Kidney epithelial cell (primary cell): ENCODE measurements around the gene WNT6. TPM values are rescaled to one million over a fixed set of nuclear protein-coding genes. Genes with fewer than 3 reads are reported as not detected.
A peak's percentile ranks its signal among the peaks of the same experiment; 100 is the strongest.

Source experiments
- DNase-seq: peaks from one replicate; pipeline ENCODE4 v3.0.0-alpha.2; 2010; ENCODE audit warnings: low read depth
- H3K27me3 ChIP-seq: 2 replicates; pipeline ENCODE4 v1.6.0; 2011; ENCODE audit warnings: low read length; ENCODE audit not compliant: control insufficient read depth, insufficient read depth
- H3K36me3 ChIP-seq: 2 replicates; pipeline ENCODE4 v1.5.1; 2011; ENCODE audit warnings: low read length; ENCODE audit not compliant: control insufficient read depth, insufficient read depth
- H3K4me3 ChIP-seq: 2 replicates; pipeline ENCODE4 v1.5.1; 2011; ENCODE audit warnings: low read depth, mild to moderate bottlenecking, control low read depth, low read length
- total RNA-seq: library from RNA; depleted of rRNA; stranded (reverse); fragments of >200 nt; gene quantifications from 2 replicates; pipeline ENCODE4 v1.2.3, GENCODE V29; 2015
- TF ChIP-seq, protein P1 (sequence below): IDR thresholded peaks from 2 replicates; pipeline ENCODE4 v1.5.1; 2011; ENCODE audit warnings: mild to moderate bottlenecking, moderate library complexity, low read length, control low read depth, inconsistent platforms; ENCODE audit not compliant: insufficient read depth, poor library complexity, severe bottlenecking

The WNT6 gene
- total RNA-seq, 1 donor from 2014 or later: 1.2 TPM

- no peak for DNase-seq
- no peaks in the 10 kb centered on the region for H3K36me3 ChIP-seq
- H3K4me3 ChIP-seq: no peak overlapping the region
- peaks cover 45% of the 10 kb centered on the region for H3K27me3 ChIP-seq
- TF ChIP-seq, protein P1, sequence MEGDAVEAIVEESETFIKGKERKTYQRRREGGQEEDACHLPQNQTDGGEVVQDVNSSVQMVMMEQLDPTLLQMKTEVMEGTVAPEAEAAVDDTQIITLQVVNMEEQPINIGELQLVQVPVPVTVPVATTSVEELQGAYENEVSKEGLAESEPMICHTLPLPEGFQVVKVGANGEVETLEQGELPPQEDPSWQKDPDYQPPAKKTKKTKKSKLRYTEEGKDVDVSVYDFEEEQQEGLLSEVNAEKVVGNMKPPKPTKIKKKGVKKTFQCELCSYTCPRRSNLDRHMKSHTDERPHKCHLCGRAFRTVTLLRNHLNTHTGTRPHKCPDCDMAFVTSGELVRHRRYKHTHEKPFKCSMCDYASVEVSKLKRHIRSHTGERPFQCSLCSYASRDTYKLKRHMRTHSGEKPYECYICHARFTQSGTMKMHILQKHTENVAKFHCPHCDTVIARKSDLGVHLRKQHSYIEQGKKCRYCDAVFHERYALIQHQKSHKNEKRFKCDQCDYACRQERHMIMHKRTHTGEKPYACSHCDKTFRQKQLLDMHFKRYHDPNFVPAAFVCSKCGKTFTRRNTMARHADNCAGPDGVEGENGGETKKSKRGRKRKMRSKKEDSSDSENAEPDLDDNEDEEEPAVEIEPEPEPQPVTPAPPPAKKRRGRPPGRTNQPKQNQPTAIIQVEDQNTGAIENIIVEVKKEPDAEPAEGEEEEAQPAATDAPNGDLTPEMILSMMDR: no peak
Measured at GRCh38 chr2:218877891-218878290, 18.3 kb downstream of the WNT6 start.

- no peak for DNase-seq
- Histone ChIP-seq H3K36me3 (no peaks in the 10 kb centered on the region), H3K4me3 (no peak overlapping the region), H3K27me3 (peaks cover 42% of the 10 kb centered on the region)
- TF ChIP-seq, protein P1: no peak
Measured at GRCh38 chr2:218878486-218878885, 18.9 kb downstream of the WNT6 start.

- no peak overlapping the region for H3K4me3 ChIP-seq
- DNase-seq: no peak
- TF ChIP-seq, protein P1: no peak
- H3K27me3 ChIP-seq: peaks cover 39% of the 10 kb centered on the region
- H3K36me3 ChIP-seq: no peaks in the 10 kb centered on the region
Measured at GRCh38 chr2:218878926-218879761, 19.5 kb downstream of the WNT6 start.

DNA sequence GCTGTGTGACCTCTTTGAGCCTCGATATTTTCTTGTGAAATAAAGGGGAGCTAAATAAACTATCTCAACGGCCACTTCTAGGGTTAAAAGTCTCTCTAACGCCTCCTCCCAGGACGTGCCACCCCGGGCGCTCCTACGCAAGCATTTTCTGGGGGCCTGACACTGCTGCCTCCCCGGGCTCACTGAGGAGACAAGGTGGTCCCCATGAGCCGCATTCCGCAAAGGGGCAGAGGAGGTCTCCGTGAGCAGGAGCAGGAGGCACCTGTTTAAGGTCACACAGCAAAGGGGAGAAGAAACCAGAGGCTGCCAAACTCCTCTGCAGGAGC lies 20.1 kb downstream of the WNT6 start:
- Histone ChIP-seq H3K4me3 (peak overlapping the region; percentile 39), H3K36me3 (no peaks in the 10 kb centered on the region), H3K27me3 (peaks cover 34% of the 10 kb centered on the region)
- no peak for DNase-seq
- TF ChIP-seq, protein P1: no peak

GRCh38 chr2:218880102-218880858 lies 20.7 kb downstream of the WNT6 start, which contains the start of gene WNT10A:
Gene WNT10A, plus strand, starts transcription at chr2:218880852. Its CDS starts 144 bp downstream, at chr2:218880996.
- TF ChIP-seq, protein P1: no peak
- peaks cover 32% of the 10 kb centered on the region for H3K27me3 ChIP-seq
- no peak for DNase-seq
- H3K4me3 ChIP-seq: peak within 1 kb of the TSS; percentile 39
- no peaks in the 10 kb centered on the region for H3K36me3 ChIP-seq
